H9 (cell line): ENCODE measurements around the gene FTO. TPM values are rescaled to one million over a fixed set of nuclear protein-coding genes. Genes with fewer than 3 reads are reported as not detected.

Source experiments
- DNase-seq: peaks from one replicate; pipeline ENCODE4 v3.0.0-alpha.2; 2017
- H2AFZ ChIP-seq: one replicate; pipeline ENCODE4 v1.6.1; 2013; ENCODE audit warnings: mild to moderate bottlenecking, low read length, control low read depth, moderate library complexity
- H2AK5ac ChIP-seq: 2 replicates; pipeline ENCODE4 v1.6.1; 2013; ENCODE audit warnings: low read length, control low read depth, mixed read lengths; ENCODE audit not compliant: insufficient read length
- H2BK120ac ChIP-seq: one replicate; pipeline ENCODE4 v1.6.1; 2013; ENCODE audit warnings: low read depth, mild to moderate bottlenecking, low read length, control low read depth, inconsistent platforms; ENCODE audit not compliant: poor library complexity, severe bottlenecking
- H2BK12ac ChIP-seq: 2 replicates; pipeline ENCODE4 v1.6.1; 2013; ENCODE audit warnings: low read length, control low read depth, mixed read lengths, low read depth; ENCODE audit not compliant: insufficient read length
- H2BK15ac ChIP-seq: 2 replicates; pipeline ENCODE4 v1.6.1; 2013; ENCODE audit warnings: low read depth, low read length, control low read depth
- H2BK20ac ChIP-seq: one replicate; pipeline ENCODE4 v1.6.1; 2013; ENCODE audit warnings: low read depth, mild to moderate bottlenecking, low read length, control low read depth, inconsistent platforms; ENCODE audit not compliant: poor library complexity, severe bottlenecking
- H2BK5ac ChIP-seq: 2 replicates; pipeline ENCODE4 v1.6.1; 2013; ENCODE audit warnings: low read length, control low read depth, mixed read lengths; ENCODE audit not compliant: insufficient read length
- H3K14ac ChIP-seq: 2 replicates; pipeline ENCODE4 v1.6.1; 2013; ENCODE audit warnings: low read length, control low read depth; ENCODE audit not compliant: insufficient read depth
- H3K18ac ChIP-seq: 2 replicates; pipeline ENCODE4 v1.6.1; 2013; ENCODE audit warnings: low read depth, mild to moderate bottlenecking, mixed read lengths, low read length, control low read depth; ENCODE audit not compliant: insufficient read length
- H3K23ac ChIP-seq: 2 replicates; pipeline ENCODE4 v1.6.1; 2013; ENCODE audit warnings: low read length, control low read depth, mixed read lengths, low read depth; ENCODE audit not compliant: insufficient read length
- H3K23me2 ChIP-seq: 2 replicates; pipeline ENCODE4 v1.6.1; 2013; ENCODE audit warnings: low read depth, mild to moderate bottlenecking, mixed read lengths, low read length, control low read depth; ENCODE audit not compliant: insufficient read length, poor library complexity, severe bottlenecking
- H3K27ac ChIP-seq: 2 replicates; pipeline ENCODE4 v1.5.1; 2013; ENCODE audit warnings: low read length, control low read depth, mixed read lengths, low read depth; ENCODE audit not compliant: insufficient read length
- H3K27me3 ChIP-seq: 2 replicates; pipeline ENCODE4 v1.6.1; 2013; ENCODE audit warnings: low read length, control low read depth, inconsistent platforms; ENCODE audit not compliant: insufficient read depth
- H3K4ac ChIP-seq: 2 replicates; pipeline ENCODE4 v1.6.1; 2013; ENCODE audit warnings: low read depth, mild to moderate bottlenecking, control low read depth, inconsistent platforms, low read length, moderate library complexity
- H3K4me1 ChIP-seq: 2 replicates; pipeline ENCODE4 v1.6.1; 2013; ENCODE audit warnings: low read length, control low read depth, inconsistent platforms; ENCODE audit not compliant: insufficient read depth
- H3K4me2 ChIP-seq: 2 replicates; pipeline ENCODE4 v1.6.1; 2013; ENCODE audit warnings: low read length, control low read depth, mixed read lengths; ENCODE audit not compliant: insufficient read length, insufficient read depth
- H3K56ac ChIP-seq: 2 replicates; pipeline ENCODE4 v1.6.1; 2013; ENCODE audit warnings: low read depth, mild to moderate bottlenecking, mixed read lengths, low read length, control low read depth; ENCODE audit not compliant: insufficient read length
- H3K79me1 ChIP-seq: 2 replicates; pipeline ENCODE4 v1.6.1; 2013; ENCODE audit warnings: low read depth, mild to moderate bottlenecking, moderate library complexity, low read length, control low read depth, inconsistent platforms; ENCODE audit not compliant: insufficient read depth, poor library complexity, severe bottlenecking
- H3K79me2 ChIP-seq: 2 replicates; pipeline ENCODE4 v1.6.1; 2013; ENCODE audit warnings: low read length, control low read depth, inconsistent platforms; ENCODE audit not compliant: insufficient read depth
- H3K9ac ChIP-seq: 2 replicates; pipeline ENCODE4 v1.6.1; 2013; ENCODE audit warnings: low read length, control low read depth, mixed read lengths; ENCODE audit not compliant: insufficient read length; ENCODE audit errors: extremely low read depth
- H3K9me3 ChIP-seq: one replicate; pipeline ENCODE4 v1.6.1; 2013; ENCODE audit warnings: low read depth, low read length, inconsistent platforms; ENCODE audit not compliant: control insufficient read depth
- H3T11ph ChIP-seq: one replicate; pipeline ENCODE4 v1.6.1; 2013; ENCODE audit warnings: mild to moderate bottlenecking, low read length, control low read depth, inconsistent platforms
- H4K20me1 ChIP-seq: one replicate; pipeline ENCODE4 v1.6.1; 2013; ENCODE audit not compliant: control insufficient read depth, insufficient read length, insufficient read depth
- H4K5ac ChIP-seq: 2 replicates; pipeline ENCODE4 v1.6.1; 2013; ENCODE audit warnings: low read depth, mild to moderate bottlenecking, mixed read lengths, low read length, control low read depth; ENCODE audit not compliant: insufficient read length
- H4K8ac ChIP-seq: replicated peaks from 2 replicates; pipeline ENCODE4 v1.6.1; 2013; ENCODE audit warnings: low read length, control low read depth, mixed read lengths, low read depth; ENCODE audit not compliant: insufficient read length
- H4K91ac ChIP-seq: 2 replicates; pipeline ENCODE4 v1.6.1; 2013; ENCODE audit warnings: low read depth, mild to moderate bottlenecking, moderate library complexity, mixed read lengths, low read length, control low read depth; ENCODE audit not compliant: insufficient read length
- H3K27ac Mint-ChIP-seq, 3 experiments: 2 replicates in 2 of 3; 3 replicates in 1 of 3; pipeline ENCODE4 v1.8.0; 2020 to 2021; ENCODE audit warnings: mixed read lengths in 3 of 3, mild to moderate bottlenecking in 1 of 3, moderate library complexity in 1 of 3
- H3K27me3 Mint-ChIP-seq: 2 replicates; pipeline ENCODE4 v1.8.0; 2021; ENCODE audit warnings: low read depth, mild to moderate bottlenecking, moderate library complexity, mixed read lengths
- H3K36me3 Mint-ChIP-seq, 3 experiments: 2 replicates in 2 of 3; 3 replicates in 1 of 3; pipeline ENCODE4 v1.8.0; 2020 to 2021; ENCODE audit warnings: low read depth in 3 of 3, mixed read lengths in 3 of 3; ENCODE audit not compliant: insufficient read depth in 1 of 3
- H3K4me1 Mint-ChIP-seq, 2 experiments: 2 replicates each; pipeline ENCODE4 v1.8.0; 2020; ENCODE audit warnings: mixed read lengths in 2 of 2
- H3K4me3 Mint-ChIP-seq, 2 experiments: 2 replicates in 1 of 2; 3 replicates in 1 of 2; pipeline ENCODE4 v1.8.0; 2020 to 2021; ENCODE audit warnings: mild to moderate bottlenecking in 2 of 2, mixed read lengths in 2 of 2, moderate library complexity in 1 of 2
- H3K9me3 Mint-ChIP-seq, 2 experiments: 2 replicates in 1 of 2; 3 replicates in 1 of 2; pipeline ENCODE4 v1.8.0; 2020; ENCODE audit warnings: mild to moderate bottlenecking in 2 of 2, mixed read lengths in 2 of 2, moderate library complexity in 1 of 2
- WGBS: extraction: QIAGEN DNeasy Blood & Tissue Kit; methylation state at CpG from one replicate; pipeline ENCODE4 v1.1.7; 2013; ENCODE audit warnings: missing lambda C conversion rate, low lambda C conversion rate, mixed read lengths; ENCODE audit not compliant: insufficient read length; ENCODE audit errors: extremely low coverage; 5-methylcytosine and 5-hydroxymethylcytosine counted together
- total RNA-seq: library from RNA; stranded (reverse); gene quantifications from 2 replicates; pipeline ENCODE4 v1.2.1, GENCODE V29; 2021
- TF ChIP-seq, protein P1 (sequence below): fragments of 200-600 bp; sonication (generic); conservative IDR thresholded peaks from 3 replicates; pipeline ENCODE4 v1.8.0; 2021; ENCODE audit warnings: antibody characterized with exemption, mild to moderate bottlenecking

The FTO gene
- total RNA-seq, 1 experiment from 2014 or later = 67.9 TPM

GRCh38 chr16:54107583-54108202 is 403.7 kb downstream of the FTO start:
- no peak overlapping the region; a peak in 1 of 7 replicates for H3K27ac Mint-ChIP-seq
- H3K27me3 Mint-ChIP-seq = no peaks in the 10 kb centered on the region
- H4K8ac ChIP-seq = no peak overlapping the region
- H3K4ac ChIP-seq = no peak overlapping the region
- H3K56ac ChIP-seq = no peak overlapping the region
- no peak overlapping the region for H2BK5ac ChIP-seq
- no peak overlapping the region for H2AFZ ChIP-seq
- H2BK15ac ChIP-seq = no peak overlapping the region
- H3K18ac ChIP-seq = no peak overlapping the region
- H3K27me3 ChIP-seq = no peaks in the 10 kb centered on the region
- H3K9me3 Mint-ChIP-seq = no peaks in the 10 kb centered on the region
- H2BK20ac ChIP-seq = no peak overlapping the region
- no peak overlapping the region for H2BK12ac ChIP-seq
- H3K14ac ChIP-seq = no peak overlapping the region
- H2BK120ac ChIP-seq = no peak overlapping the region
- H3K9me3 ChIP-seq = no peaks in the 10 kb centered on the region
- H4K91ac ChIP-seq = no peak overlapping the region
- no peak for DNase-seq
- H3K79me2 ChIP-seq = no peaks in the 10 kb centered on the region
- H3K36me3 Mint-ChIP-seq = no peaks in the 10 kb centered on the region
- no peak overlapping the region for H3K27ac ChIP-seq
- H3K4me1 Mint-ChIP-seq = peaks cover 2 to 8% of the 10 kb centered on the region in 2 experiments; a peak in 1 of 4 replicates
- no peak overlapping the region for H2AK5ac ChIP-seq
- H3K4me3 Mint-ChIP-seq = no peak overlapping the region
- H3K9ac ChIP-seq = no peak overlapping the region
- no peaks in the 10 kb centered on the region for H3K4me1 ChIP-seq
- H3K23ac ChIP-seq = no peak overlapping the region
- TF ChIP-seq, protein P1, sequence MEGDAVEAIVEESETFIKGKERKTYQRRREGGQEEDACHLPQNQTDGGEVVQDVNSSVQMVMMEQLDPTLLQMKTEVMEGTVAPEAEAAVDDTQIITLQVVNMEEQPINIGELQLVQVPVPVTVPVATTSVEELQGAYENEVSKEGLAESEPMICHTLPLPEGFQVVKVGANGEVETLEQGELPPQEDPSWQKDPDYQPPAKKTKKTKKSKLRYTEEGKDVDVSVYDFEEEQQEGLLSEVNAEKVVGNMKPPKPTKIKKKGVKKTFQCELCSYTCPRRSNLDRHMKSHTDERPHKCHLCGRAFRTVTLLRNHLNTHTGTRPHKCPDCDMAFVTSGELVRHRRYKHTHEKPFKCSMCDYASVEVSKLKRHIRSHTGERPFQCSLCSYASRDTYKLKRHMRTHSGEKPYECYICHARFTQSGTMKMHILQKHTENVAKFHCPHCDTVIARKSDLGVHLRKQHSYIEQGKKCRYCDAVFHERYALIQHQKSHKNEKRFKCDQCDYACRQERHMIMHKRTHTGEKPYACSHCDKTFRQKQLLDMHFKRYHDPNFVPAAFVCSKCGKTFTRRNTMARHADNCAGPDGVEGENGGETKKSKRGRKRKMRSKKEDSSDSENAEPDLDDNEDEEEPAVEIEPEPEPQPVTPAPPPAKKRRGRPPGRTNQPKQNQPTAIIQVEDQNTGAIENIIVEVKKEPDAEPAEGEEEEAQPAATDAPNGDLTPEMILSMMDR = no peak
- no peak overlapping the region for H3K4me2 ChIP-seq
- no peaks in the 10 kb centered on the region for H3K79me1 ChIP-seq
- H4K5ac ChIP-seq = no peak overlapping the region
- H3K23me2 ChIP-seq = no peaks in the 10 kb centered on the region
- H3T11ph ChIP-seq = no peak overlapping the region
- H4K20me1 ChIP-seq = no peaks in the 10 kb centered on the region
- WGBS = no CpG with 5 or more reads among the region's 7 CpGs
